HepG2 (cell line): ENCODE measurements around the gene HIVEP2. TPM values are rescaled to one million over a fixed set of nuclear protein-coding genes. Genes with fewer than 3 reads are reported as not detected.

ENCODE experiments used
- ARID2 ChIP-seq: sonication (generic); formaldehyde crosslinking; IDR thresholded peaks from 2 replicates; pipeline ENCODE4 v1.8.1; 2022; ENCODE audit warnings: mild to moderate bottlenecking, missing genetic modification reagents, borderline replicate concordance
- FLYWCH1 ChIP-seq: sonication (generic); formaldehyde crosslinking; IDR thresholded peaks from 2 replicates; pipeline ENCODE4 v1.8.1; 2023; ENCODE audit warnings: mild to moderate bottlenecking, missing genetic modification reagents
- FOXA3 ChIP-seq: IDR thresholded peaks from 2 replicates; pipeline ENCODE4 v1.6.1; 2016; ENCODE audit warnings: missing genetic modification reagents, missing compliant biosample characterization
- HMG20A ChIP-seq: IDR thresholded peaks from 2 replicates; pipeline ENCODE4 v1.6.1; 2016; ENCODE audit warnings: borderline replicate concordance
- JARID2 ChIP-seq: sonication (generic); formaldehyde crosslinking; IDR thresholded peaks from 2 replicates; pipeline ENCODE4 v1.8.1; 2023; ENCODE audit warnings: missing genetic modification reagents, inconsistent platforms; ENCODE audit not compliant: insufficient replicate concordance
- KDM3A ChIP-seq: IDR thresholded peaks from 2 replicates; pipeline ENCODE4 v1.6.1; 2018; ENCODE audit warnings: low read depth, missing compliant biosample characterization
- LRRFIP1 ChIP-seq: sonication (generic); formaldehyde crosslinking; conservative IDR thresholded peaks from 2 replicates; pipeline ENCODE4 v1.4.0; 2020; ENCODE audit warnings: missing genetic modification reagents
- NFIB ChIP-seq: sonication (generic); formaldehyde crosslinking; IDR thresholded peaks from 2 replicates; pipeline ENCODE4 v1.9.0; 2021; ENCODE audit warnings: missing genetic modification reagents, mild to moderate bottlenecking, borderline replicate concordance
- SCMH1 ChIP-seq: sonication (generic); formaldehyde crosslinking; IDR thresholded peaks from 2 replicates; pipeline ENCODE4 v1.9.0; 2021; ENCODE audit warnings: missing genetic modification reagents, mild to moderate bottlenecking, borderline replicate concordance
- SRY ChIP-seq: sonication (generic); formaldehyde crosslinking; IDR thresholded peaks from 2 replicates; pipeline ENCODE4 v1.8.0; 2022; ENCODE audit warnings: mild to moderate bottlenecking, missing genetic modification reagents
- SSRP1 ChIP-seq: IDR thresholded peaks from 2 replicates; pipeline ENCODE4 v1.6.1; 2016; ENCODE audit warnings: control low read depth
- TBP ChIP-seq: sonication (generic); formaldehyde crosslinking; IDR thresholded peaks from 2 replicates; pipeline ENCODE4 v1.5.0; 2020; ENCODE audit warnings: missing genetic modification reagents
- YY1 ChIP-seq: IDR thresholded peaks from 2 replicates; pipeline ENCODE4 v1.6.1; 2011; ENCODE audit warnings: low read length, low read depth, moderate library complexity, mild to moderate bottlenecking; ENCODE audit not compliant: insufficient read depth, insufficient replicate concordance
- ZBTB20 ChIP-seq: sonication (generic); formaldehyde crosslinking; IDR thresholded peaks from 2 replicates; pipeline ENCODE4 v1.8.1; 2023; ENCODE audit warnings: missing genetic modification reagents, low read depth, mild to moderate bottlenecking, borderline replicate concordance
- ZNF17 ChIP-seq: sonication (generic); formaldehyde crosslinking; IDR thresholded peaks from 2 replicates; pipeline ENCODE4 v1.5.0; 2020; ENCODE audit warnings: mild to moderate bottlenecking, missing genetic modification reagents
- ZNF232 ChIP-seq: sonication (generic); formaldehyde crosslinking; IDR thresholded peaks from 2 replicates; pipeline ENCODE4 v1.4.0; 2020; ENCODE audit warnings: missing genetic modification reagents, borderline replicate concordance
- ZNF251 ChIP-seq: sonication (generic); formaldehyde crosslinking; IDR thresholded peaks from 2 replicates; pipeline ENCODE4 v1.9.0; 2021; ENCODE audit warnings: mild to moderate bottlenecking, missing genetic modification reagents
- ZNF34 ChIP-seq: sonication (generic); formaldehyde crosslinking; IDR thresholded peaks from 2 replicates; pipeline ENCODE4 v1.4.0; 2020; ENCODE audit warnings: mild to moderate bottlenecking, missing genetic modification reagents, borderline replicate concordance
- ZNF496 ChIP-seq: sonication (generic); formaldehyde crosslinking; IDR thresholded peaks from 2 replicates; pipeline ENCODE4 v1.8.1; 2023; ENCODE audit warnings: mild to moderate bottlenecking, moderate library complexity, missing genetic modification reagents; ENCODE audit not compliant: insufficient replicate concordance
- ZNF546 ChIP-seq: sonication (generic); formaldehyde crosslinking; conservative IDR thresholded peaks from 2 replicates; pipeline ENCODE4 v1.8.1; 2023; ENCODE audit warnings: mild to moderate bottlenecking, missing genetic modification reagents
- ZNF558 ChIP-seq: sonication (generic); formaldehyde crosslinking; IDR thresholded peaks from 2 replicates; pipeline ENCODE4 v1.9.0; 2022; ENCODE audit warnings: mild to moderate bottlenecking, missing genetic modification reagents, borderline replicate concordance
- ZNF569 ChIP-seq: sonication (generic); formaldehyde crosslinking; IDR thresholded peaks from 2 replicates; pipeline ENCODE4 v1.5.0; 2020; ENCODE audit warnings: mild to moderate bottlenecking, missing genetic modification reagents, moderate library complexity, borderline replicate concordance
- ZNF598 ChIP-seq: sonication (generic); formaldehyde crosslinking; IDR thresholded peaks from 2 replicates; pipeline ENCODE4 v1.5.1; 2020; ENCODE audit warnings: mild to moderate bottlenecking, missing genetic modification reagents, borderline replicate concordance
- ZNF746 ChIP-seq: sonication (generic); formaldehyde crosslinking; IDR thresholded peaks from 2 replicates; pipeline ENCODE4 v1.8.0; 2022; ENCODE audit warnings: mild to moderate bottlenecking, missing genetic modification reagents
- ZSCAN21 ChIP-seq: sonication (generic); formaldehyde crosslinking; IDR thresholded peaks from 2 replicates; pipeline ENCODE4 v1.8.0; 2022; ENCODE audit warnings: mild to moderate bottlenecking, missing genetic modification reagents, moderate library complexity, borderline replicate concordance
- polyA plus RNA-seq, 8 experiments: library from polyadenylated mRNA; depleted of rRNA in 3 of 8; stranded (reverse) in 7 of 8; unstranded in 1 of 8; fragments of >200 nt; fragmentation: Illumina TruSeq in 4 of 8; extraction: Trizol in 4 of 8; gene quantifications; 2 replicates each; pipeline versions ENCODE4 v1.2.1 to v1.2.3, GENCODE V29; 2011 to 2016; ENCODE audit warnings: low read depth in 4 of 8, missing spikeins in 1 of 8, mixed read lengths in 1 of 8; ENCODE audit not compliant: insufficient read depth in 1 of 8
- total RNA-seq, 5 experiments: library from RNA; depleted of rRNA; stranded (reverse); fragments of >200 nt; fragmentation: Illumina TruSeq; extraction: Trizol; gene quantifications; 2 replicates each; pipeline ENCODE4 v1.2.3, GENCODE V29; 2016; ENCODE audit warnings: low read depth in 1 of 5

HIVEP2 gene
- total and polyA plus RNA-seq, 2 of the 13 experiments (the other 11 are each of a cell fraction or from before 2014, with no cell fraction given) = 3.4 to 12.9 TPM

- TF ChIP-seq LRRFIP1 (CRISPR knock-in tag) (no peak), ZBTB20 (peak; percentile 52; the same call in 1 of the 2 replicates), ZNF546 (no peak; the same call in 1 of the 2 replicates), FOXA3 (peak; percentile 35; the same call in 1 of the 2 replicates), YY1 (no peak), ZNF558 (CRISPR knock-in tag) (peak; percentile 33; the same call in 1 of the 2 replicates), ZSCAN21 (CRISPR knock-in tag) (peak; percentile 33; the same call in 1 of the 2 replicates), NFIB (CRISPR knock-in tag) (no peak), JARID2 (CRISPR knock-in tag) (no peak), ZNF496 (CRISPR knock-in tag) (no peak), ZNF598 (peak; percentile 16; the same call in 1 of the 2 replicates), SCMH1 (CRISPR knock-in tag) (no peak), FLYWCH1 (CRISPR knock-in tag) (no peak), ZNF746 (peak; percentile 21; the same call in 1 of the 2 replicates), ZNF17 (CRISPR knock-in tag) (peak; percentile 70; the same call in 1 of the 2 replicates), ZNF569 (CRISPR knock-in tag) (no peak), TBP (CRISPR knock-in tag) (no peak), SRY (CRISPR knock-in tag) (peak; percentile 91), KDM3A (CRISPR knock-in tag) (no peak), ZNF232 (CRISPR knock-in tag) (no peak), HMG20A (CRISPR knock-in tag) (peak; percentile 27; the same call in 1 of the 2 replicates), SSRP1 (CRISPR knock-in tag) (no peak; the same call in 1 of the 2 replicates), ZNF251 (CRISPR knock-in tag) (no peak), ZNF34 (CRISPR knock-in tag) (no peak), ARID2 (CRISPR knock-in tag) (peak; percentile 75; the same call in 1 of the 2 replicates)
Observed at GRCh38 chr6:142944124-142945048, 590 bp downstream of the HIVEP2 start (continued).
